Hair follicle dermal papilla cell (primary cell): ENCODE data around the gene SH3BP5L. TPM values are rescaled to one million over a fixed set of nuclear protein-coding genes. Genes with fewer than 3 reads are reported as not detected.

Experiments
- small RNA-seq: library from RNA; depleted of rRNA; stranded (forward); fragments of <200 nt; gene quantifications from one replicate; pipeline ENCODE3, GENCODE V24; 2012
- total RNA-seq: library from RNA; depleted of rRNA; stranded (reverse); fragments of >200 nt; gene quantifications from 2 replicates; pipeline ENCODE4 v1.2.3, GENCODE V29; 2012

SH3BP5L gene
- total RNA-seq = 30.8 and 31.1 TPM in 2 replicates

GRCh38 chr1:248825909-248826760, at the start of gene SH3BP5L:
Gene SH3BP5L (minus strand): TSS chr1:248825915. CDS start chr1:248824935, 980 bp downstream.

GRCh38 chr1:248858891-248859889, 33.5 kb upstream of the SH3BP5L start, which contains the start of gene ZNF692:
Gene ZNF692 (minus strand): TSS chr1:248859085. CDS start chr1:248858309, 776 bp downstream.

DNA sequence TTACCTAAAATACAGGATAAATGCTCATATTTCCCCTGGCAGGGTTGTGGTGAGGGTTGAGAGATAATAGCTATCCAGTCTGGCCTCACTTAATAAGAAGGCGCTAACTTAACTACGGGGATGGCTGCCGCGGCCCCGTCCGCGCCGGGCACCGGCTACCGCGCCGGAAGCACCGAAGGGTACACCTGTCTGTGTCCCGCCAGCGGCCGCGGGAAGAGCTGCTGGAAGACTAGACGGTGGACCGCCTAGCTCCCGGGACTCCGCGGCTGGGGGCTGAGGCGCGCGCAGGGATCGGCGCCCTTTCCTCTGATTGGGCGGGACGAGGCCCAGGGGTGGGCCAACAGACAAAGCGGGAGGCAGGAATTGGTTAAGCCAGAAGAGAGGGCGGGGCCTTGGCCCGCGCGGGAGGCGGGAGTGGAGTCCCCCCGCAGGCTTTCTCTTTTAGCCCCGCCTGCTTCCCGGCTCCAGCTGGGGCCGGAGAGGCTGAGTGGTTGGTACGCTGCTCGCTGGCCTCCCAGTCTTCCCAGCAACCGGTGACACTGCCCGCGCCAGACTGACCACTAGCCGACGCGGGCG, 12.2 kb upstream of the SH3BP5L start, which contains the start of gene ZNF672:
Gene ZNF672, plus strand, starts transcription at position 444 of the 576 bp plus-strand sequence. CDS start 9,051 bp downstream, outside the sequence.

Small RNAs within 50 kb of the gene (small RNA-seq; reads per million reads assigned to genes)
- gene MIR3124 = not detected

Other genes starting within 250 kb of the SH3BP5L start
- not detected in 2 replicates for gene OR2T10, start 228.2 kb downstream of the SH3BP5L start, total RNA-seq
- gene OR2T11, start 190.8 kb downstream of the SH3BP5L start, total RNA-seq = not detected in 2 replicates
- not detected in 2 replicates for gene OR2T35, start 180.6 kb downstream of the SH3BP5L start, total RNA-seq
- gene OR2T27, start 170.4 kb downstream of the SH3BP5L start, total RNA-seq = not detected in 2 replicates
- gene OR14I1, start 123.1 kb downstream of the SH3BP5L start, total RNA-seq = not detected in 2 replicates
- gene LYPD8, start 70.2 kb downstream of the SH3BP5L start, total RNA-seq = not detected in 2 replicates
- 20.8 and 23.2 TPM in 2 replicates for gene ZNF672, start 12.3 kb upstream of the SH3BP5L start, total RNA-seq
- 10.1 and 12.0 TPM in 2 replicates for gene ZNF692, start 33.2 kb upstream of the SH3BP5L start, total RNA-seq
- 3.3 and 4.7 TPM in 2 replicates for gene PGBD2, start 80.3 kb upstream of the SH3BP5L start, total RNA-seq